Endothelial cell of umbilical vein (primary cell): ENCODE results near the gene GLP1R.

ENCODE experiments used
- EZH2 ChIP-seq: IDR thresholded peaks from 2 replicates; pipeline ENCODE4 v1.6.1; 2012; ENCODE audit warnings: borderline replicate concordance, low read depth, mild to moderate bottlenecking, moderate library complexity, low read length, inconsistent platforms; ENCODE audit not compliant: severe bottlenecking
- FOS ChIP-seq: IDR thresholded peaks from 2 replicates; pipeline ENCODE4 v1.6.1; 2011; ENCODE audit warnings: mild to moderate bottlenecking, low read length, moderate library complexity, borderline replicate concordance; ENCODE audit not compliant: insufficient read depth
- GATA2 ChIP-seq: IDR thresholded peaks from 2 replicates; pipeline ENCODE4 v1.7.0; 2011; ENCODE audit warnings: low read depth, mild to moderate bottlenecking, moderate library complexity, mixed read lengths, low read length; ENCODE audit not compliant: insufficient read length, insufficient read depth
- JUN ChIP-seq: IDR thresholded peaks from 2 replicates; pipeline ENCODE4 v1.6.1; 2011; ENCODE audit warnings: borderline replicate concordance, low read depth; ENCODE audit not compliant: insufficient read length, insufficient read depth
- MYC ChIP-seq: IDR thresholded peaks from one replicate; pipeline ENCODE4 v1.6.1; 2011; ENCODE audit warnings: mild to moderate bottlenecking, low read depth, low read length
- POLR2A ChIP-seq: IDR thresholded peaks from 2 replicates; pipeline ENCODE4 v1.6.1; 2012; ENCODE audit warnings: low read depth, mild to moderate bottlenecking, control low read depth, low read length
- POLR2AphosphoS5 ChIP-seq: IDR thresholded peaks from 2 replicates; pipeline ENCODE4 v1.6.1; 2012; ENCODE audit warnings: low read depth, mild to moderate bottlenecking, control low read depth, low read length, moderate library complexity; ENCODE audit not compliant: insufficient read depth
- TF ChIP-seq, protein P1 (sequence below), 2 donors: IDR thresholded peaks; 1 replicate in 1 of 2; 2 replicates in 1 of 2; pipeline ENCODE4 v1.5.1; 2011; ENCODE audit warnings: low read length in 2 of 2, mild to moderate bottlenecking in 2 of 2, moderate library complexity in 2 of 2, control low read depth in 1 of 2, inconsistent platforms in 1 of 2, low read depth in 1 of 2; ENCODE audit not compliant: insufficient read depth in 1 of 2; ENCODE audit errors: extremely low read depth in 1 of 2
- TF ChIP-seq, protein P2 (sequence below): IDR thresholded peaks from 2 replicates; pipeline ENCODE4 v1.6.1; 2011; ENCODE audit not compliant: insufficient read depth, insufficient read length

DNA sequence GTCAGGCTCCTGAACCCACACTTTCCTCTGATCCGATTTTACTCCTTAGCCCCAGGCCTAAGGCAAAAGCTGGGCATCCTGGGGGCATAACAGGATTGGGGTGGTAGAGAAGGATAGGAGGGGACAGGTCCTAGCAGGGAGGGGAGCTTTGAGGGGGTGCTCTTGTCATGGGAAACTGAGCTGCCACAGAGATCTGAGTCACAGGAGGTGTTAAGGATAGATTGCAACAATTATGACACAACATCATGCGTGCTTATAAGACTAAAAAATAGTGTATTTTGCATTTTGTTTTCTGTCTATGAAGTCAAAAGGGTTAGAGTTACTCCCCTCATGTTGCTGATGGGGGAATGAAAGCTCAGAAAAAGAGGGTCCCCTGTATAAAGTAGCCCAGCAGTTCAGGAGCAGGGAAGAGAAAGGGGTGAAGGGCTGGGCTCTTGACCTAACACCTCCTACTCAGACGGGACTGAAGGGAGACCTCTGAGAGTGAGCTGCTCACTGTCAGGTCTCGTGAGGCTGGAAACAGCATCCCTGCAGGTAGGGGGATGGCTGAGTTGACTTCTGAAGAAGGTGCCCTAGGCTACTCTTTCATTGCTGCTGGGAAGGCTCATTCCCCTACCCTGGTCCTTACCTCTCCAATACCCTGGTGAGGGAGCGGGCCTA lies 2.0 kb downstream of the GLP1R start:
- TF ChIP-seq POLR2A (no peak), MYC (no peak), POLR2AphosphoS5 (no peak), EZH2 (no peak), JUN (no peak), GATA2 (no peak), FOS (no peak)
- TF ChIP-seq, protein P1, sequence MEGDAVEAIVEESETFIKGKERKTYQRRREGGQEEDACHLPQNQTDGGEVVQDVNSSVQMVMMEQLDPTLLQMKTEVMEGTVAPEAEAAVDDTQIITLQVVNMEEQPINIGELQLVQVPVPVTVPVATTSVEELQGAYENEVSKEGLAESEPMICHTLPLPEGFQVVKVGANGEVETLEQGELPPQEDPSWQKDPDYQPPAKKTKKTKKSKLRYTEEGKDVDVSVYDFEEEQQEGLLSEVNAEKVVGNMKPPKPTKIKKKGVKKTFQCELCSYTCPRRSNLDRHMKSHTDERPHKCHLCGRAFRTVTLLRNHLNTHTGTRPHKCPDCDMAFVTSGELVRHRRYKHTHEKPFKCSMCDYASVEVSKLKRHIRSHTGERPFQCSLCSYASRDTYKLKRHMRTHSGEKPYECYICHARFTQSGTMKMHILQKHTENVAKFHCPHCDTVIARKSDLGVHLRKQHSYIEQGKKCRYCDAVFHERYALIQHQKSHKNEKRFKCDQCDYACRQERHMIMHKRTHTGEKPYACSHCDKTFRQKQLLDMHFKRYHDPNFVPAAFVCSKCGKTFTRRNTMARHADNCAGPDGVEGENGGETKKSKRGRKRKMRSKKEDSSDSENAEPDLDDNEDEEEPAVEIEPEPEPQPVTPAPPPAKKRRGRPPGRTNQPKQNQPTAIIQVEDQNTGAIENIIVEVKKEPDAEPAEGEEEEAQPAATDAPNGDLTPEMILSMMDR (IDR thresholded peaks at IDR 0.05; ENCODE audit: extremely low read depth in 1 of 2, insufficient read depth in 1 of 2, low read depth in 1 of 2, low read length in 2 of 2), result no peak
- TF ChIP-seq, protein P2, sequence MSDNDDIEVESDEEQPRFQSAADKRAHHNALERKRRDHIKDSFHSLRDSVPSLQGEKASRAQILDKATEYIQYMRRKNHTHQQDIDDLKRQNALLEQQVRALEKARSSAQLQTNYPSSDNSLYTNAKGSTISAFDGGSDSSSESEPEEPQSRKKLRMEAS, result no peak
